NCI-H1417 treated with DMSO at 0.1 percent for 48 hours (cell line): ENCODE measurements around the gene CEP104.
A peak's percentile ranks its signal among the peaks of the same experiment; 100 is the strongest.

Experiments
- DNase-seq: peaks from one replicate; lab custom pipeline; 2025; lab: John Stamatoyannopoulos, UW

The CEP104 gene

GRCh38 chr1:3778590-3779264 is 78.3 kb downstream of the CEP104 start:
- no peak for DNase-seq

- no peak for DNase-seq
These were observed 79.1 kb downstream of the CEP104 start for GRCh38 chr1:3777647-3778589.

GRCh38 chr1:3777078-3777547 is 79.9 kb downstream of the CEP104 start:
- DNase-seq = no peak

GRCh38 chr1:3776231-3776961 is 80.6 kb downstream of the CEP104 start:
- DNase-seq = no peak

- DNase-seq = peak; percentile 4
These were observed 81.4 kb downstream of the CEP104 start for GRCh38 chr1:3775490-3776230.

- no peak for DNase-seq
These were observed 82.0 kb downstream of the CEP104 start for GRCh38 chr1:3774946-3775489.

GRCh38 chr1:3774276-3774945 is 82.6 kb downstream of the CEP104 start:
- no peak for DNase-seq

GRCh38 chr1:3773572-3774275 is 83.3 kb downstream of the CEP104 start:
- DNase-seq = no peak

GRCh38 chr1:3772715-3773571 is 84.1 kb downstream of the CEP104 start, which contains the start of gene SMIM1:
SMIM1 (plus strand) TSS chr1:3772749; CDS start chr1:3775374, 2,625 bp downstream.
- DNase-seq = no peak

GRCh38 chr1:3772027-3772714 is 84.8 kb downstream of the CEP104 start:
- peak; percentile 12 for DNase-seq

GRCh38 chr1:3771108-3772026 is 85.6 kb downstream of the CEP104 start:
- no peak for DNase-seq

- no peak for DNase-seq
These were observed 86.8 kb downstream of the CEP104 start for GRCh38 chr1:3770047-3770765.

- DNase-seq = no peak
These were observed 88.1 kb downstream of the CEP104 start for GRCh38 chr1:3768811-3769390.

GRCh38 chr1:3767328-3767925 is 89.6 kb downstream of the CEP104 start:
- DNase-seq = no peak

- no peak for DNase-seq
These were observed 93.5 kb downstream of the CEP104 start for GRCh38 chr1:3763351-3764125.
